Ishikawa (cell line): Measurements from ENCODE around the gene AKAP8L.

ENCODE experiments used
- CEBPB ChIP-seq: IDR thresholded peaks from 2 replicates; pipeline ENCODE4 v1.6.1; 2012
- CREB1 ChIP-seq: IDR thresholded peaks from 2 replicates; pipeline ENCODE4 v1.6.1; 2012; ENCODE audit warnings: low read depth
- EGR1 ChIP-seq: IDR thresholded peaks from 2 replicates; pipeline ENCODE4 v1.6.1; 2012
- EP300 ChIP-seq: IDR thresholded peaks from 2 replicates; pipeline ENCODE4 v1.6.1; 2012; ENCODE audit warnings: borderline replicate concordance
- FOXM1 ChIP-seq: IDR thresholded peaks from 2 replicates; pipeline ENCODE4 v1.6.1; 2012; ENCODE audit warnings: low read depth, borderline replicate concordance
- MAX ChIP-seq: IDR thresholded peaks from 2 replicates; pipeline ENCODE4 v1.6.1; 2012
- NFIC ChIP-seq: IDR thresholded peaks from 2 replicates; pipeline ENCODE4 v1.6.1; 2012
- RAD21 ChIP-seq: IDR thresholded peaks from 2 replicates; pipeline ENCODE4 v1.6.1; 2012; ENCODE audit warnings: low read depth
- TAF1 ChIP-seq: IDR thresholded peaks from 2 replicates; pipeline ENCODE4 v1.6.1; 2012; ENCODE audit warnings: low read depth, mild to moderate bottlenecking
- TCF12 ChIP-seq: IDR thresholded peaks from 2 replicates; pipeline ENCODE4 v1.6.1; 2012; ENCODE audit warnings: low read depth
- TEAD4 ChIP-seq: IDR thresholded peaks from 2 replicates; pipeline ENCODE4 v1.6.1; 2012
- YY1 ChIP-seq: IDR thresholded peaks from 2 replicates; pipeline ENCODE4 v1.6.1; 2012; ENCODE audit warnings: low read depth
- ZBTB7A ChIP-seq: IDR thresholded peaks from 2 replicates; pipeline ENCODE4 v1.6.1; 2012; ENCODE audit warnings: low read depth
- TF ChIP-seq, protein P1 (sequence below): IDR thresholded peaks from 2 replicates; pipeline ENCODE4 v1.6.1; 2012; ENCODE audit warnings: low read depth, mild to moderate bottlenecking
- TF ChIP-seq, protein P2 (sequence below): IDR thresholded peaks from 2 replicates; pipeline ENCODE4 v1.6.1; 2012

The AKAP8L gene

GRCh38 chr19:15427350-15427700 is 8.5 kb upstream of the AKAP8L start:
- TF ChIP-seq MAX (no peak), NFIC (no peak), EGR1 (no peak), EP300 (no peak), FOXM1 (no peak), ZBTB7A (no peak), CREB1 (no peak), TAF1 (no peak), YY1 (no peak), TEAD4 (no peak), CEBPB (no peak), TCF12 (no peak), RAD21 (no peak)
- TF ChIP-seq, protein P1, sequence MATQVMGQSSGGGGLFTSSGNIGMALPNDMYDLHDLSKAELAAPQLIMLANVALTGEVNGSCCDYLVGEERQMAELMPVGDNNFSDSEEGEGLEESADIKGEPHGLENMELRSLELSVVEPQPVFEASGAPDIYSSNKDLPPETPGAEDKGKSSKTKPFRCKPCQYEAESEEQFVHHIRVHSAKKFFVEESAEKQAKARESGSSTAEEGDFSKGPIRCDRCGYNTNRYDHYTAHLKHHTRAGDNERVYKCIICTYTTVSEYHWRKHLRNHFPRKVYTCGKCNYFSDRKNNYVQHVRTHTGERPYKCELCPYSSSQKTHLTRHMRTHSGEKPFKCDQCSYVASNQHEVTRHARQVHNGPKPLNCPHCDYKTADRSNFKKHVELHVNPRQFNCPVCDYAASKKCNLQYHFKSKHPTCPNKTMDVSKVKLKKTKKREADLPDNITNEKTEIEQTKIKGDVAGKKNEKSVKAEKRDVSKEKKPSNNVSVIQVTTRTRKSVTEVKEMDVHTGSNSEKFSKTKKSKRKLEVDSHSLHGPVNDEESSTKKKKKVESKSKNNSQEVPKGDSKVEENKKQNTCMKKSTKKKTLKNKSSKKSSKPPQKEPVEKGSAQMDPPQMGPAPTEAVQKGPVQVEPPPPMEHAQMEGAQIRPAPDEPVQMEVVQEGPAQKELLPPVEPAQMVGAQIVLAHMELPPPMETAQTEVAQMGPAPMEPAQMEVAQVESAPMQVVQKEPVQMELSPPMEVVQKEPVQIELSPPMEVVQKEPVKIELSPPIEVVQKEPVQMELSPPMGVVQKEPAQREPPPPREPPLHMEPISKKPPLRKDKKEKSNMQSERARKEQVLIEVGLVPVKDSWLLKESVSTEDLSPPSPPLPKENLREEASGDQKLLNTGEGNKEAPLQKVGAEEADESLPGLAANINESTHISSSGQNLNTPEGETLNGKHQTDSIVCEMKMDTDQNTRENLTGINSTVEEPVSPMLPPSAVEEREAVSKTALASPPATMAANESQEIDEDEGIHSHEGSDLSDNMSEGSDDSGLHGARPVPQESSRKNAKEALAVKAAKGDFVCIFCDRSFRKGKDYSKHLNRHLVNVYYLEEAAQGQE: no peak
- TF ChIP-seq, protein P2, sequence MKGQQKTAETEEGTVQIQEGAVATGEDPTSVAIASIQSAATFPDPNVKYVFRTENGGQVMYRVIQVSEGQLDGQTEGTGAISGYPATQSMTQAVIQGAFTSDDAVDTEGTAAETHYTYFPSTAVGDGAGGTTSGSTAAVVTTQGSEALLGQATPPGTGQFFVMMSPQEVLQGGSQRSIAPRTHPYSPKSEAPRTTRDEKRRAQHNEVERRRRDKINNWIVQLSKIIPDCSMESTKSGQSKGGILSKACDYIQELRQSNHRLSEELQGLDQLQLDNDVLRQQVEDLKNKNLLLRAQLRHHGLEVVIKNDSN: no peak

- TF ChIP-seq, protein P1: no peak
- no peak for TF ChIP-seq EP300
- TF ChIP-seq CEBPB: no peak
- no peak for TF ChIP-seq NFIC
- TF ChIP-seq CREB1: no peak
- TF ChIP-seq, protein P2: no peak
- no peak for TF ChIP-seq TEAD4
- no peak for TF ChIP-seq RAD21
- TF ChIP-seq EGR1: no peak
- TF ChIP-seq MAX: no peak
- TF ChIP-seq FOXM1: no peak
- no peak for TF ChIP-seq TCF12
- no peak for TF ChIP-seq ZBTB7A
- TF ChIP-seq YY1: no peak
- no peak for TF ChIP-seq TAF1
These were observed 7.9 kb upstream of the AKAP8L start for GRCh38 chr19:15426485-15427349.

GRCh38 chr19:15425321-15425950 is 6.6 kb upstream of the AKAP8L start:
- no peak for TF ChIP-seq CREB1
- TF ChIP-seq TCF12: no peak
- TF ChIP-seq MAX: no peak
- TF ChIP-seq FOXM1: no peak
- no peak for TF ChIP-seq TAF1
- no peak for TF ChIP-seq YY1
- TF ChIP-seq EGR1: no peak
- TF ChIP-seq, protein P2: no peak
- TF ChIP-seq TEAD4: no peak
- TF ChIP-seq EP300: no peak
- no peak for TF ChIP-seq RAD21
- TF ChIP-seq, protein P1: no peak
- no peak for TF ChIP-seq ZBTB7A
